BE2C (cell line): Measurements from ENCODE around the gene PCBP4.

ENCODE experiments used
- DNase-seq: peaks from one replicate; pipeline ENCODE4 v3.0.0-alpha.2; 2020
- H3K27me3 ChIP-seq: fragments of 250-450 bp; sonication (Bioruptor Pico); 2 replicates; pipeline ENCODE4 v1.5.1; 2020; ENCODE audit warnings: mild to moderate bottlenecking
- H3K36me3 ChIP-seq: fragments of 250-450 bp; sonication (Bioruptor Pico); 2 replicates; pipeline ENCODE4 v1.5.1; 2020; ENCODE audit warnings: mild to moderate bottlenecking
- H3K4me1 ChIP-seq: fragments of 250-450 bp; sonication (Bioruptor Pico); 2 replicates; pipeline ENCODE4 v1.5.1; 2020
- H3K4me3 ChIP-seq: 2 replicates; pipeline ENCODE4 v1.5.1; 2011; ENCODE audit warnings: low read depth, low read length
- H3K9me3 ChIP-seq: fragments of 250-450 bp; sonication (Bioruptor Pico); 2 replicates; pipeline ENCODE4 v1.5.1; 2020
- CTCF ChIP-seq: IDR thresholded peaks from 2 replicates; pipeline ENCODE4 v1.5.1; 2012; ENCODE audit warnings: mild to moderate bottlenecking, low read depth, low read length

The PCBP4 gene

GRCh38 chr3:51953445-51953844 is 13.8 kb downstream of the PCBP4 start:
- no peaks in the 10 kb centered on the region for H3K4me1 ChIP-seq
- no peak for TF ChIP-seq CTCF
- no peak for DNase-seq
- H3K27me3 ChIP-seq, result no peaks in the 10 kb centered on the region
- no peak overlapping the region for H3K4me3 ChIP-seq
- no peaks in the 10 kb centered on the region for H3K36me3 ChIP-seq
- H3K9me3 ChIP-seq, result no peaks in the 10 kb centered on the region

GRCh38 chr3:51950899-51951298 is 16.4 kb downstream of the PCBP4 start:
- no peaks in the 10 kb centered on the region for H3K9me3 ChIP-seq
- H3K36me3 ChIP-seq, result no peaks in the 10 kb centered on the region
- TF ChIP-seq CTCF, result no peak
- H3K4me3 ChIP-seq, result no peak overlapping the region
- DNase-seq, result no peak
- H3K4me1 ChIP-seq, result no peaks in the 10 kb centered on the region
- H3K27me3 ChIP-seq, result no peaks in the 10 kb centered on the region

- DNase-seq, result no peak
- Histone ChIP-seq H3K36me3 (no peaks in the 10 kb centered on the region), H3K27me3 (no peaks in the 10 kb centered on the region), H3K4me3 (no peak overlapping the region), H3K4me1 (no peaks in the 10 kb centered on the region), H3K9me3 (no peaks in the 10 kb centered on the region)
- TF ChIP-seq CTCF, result no peak
These were observed 18.1 kb downstream of the PCBP4 start for GRCh38 chr3:51949121-51949520.

DNA sequence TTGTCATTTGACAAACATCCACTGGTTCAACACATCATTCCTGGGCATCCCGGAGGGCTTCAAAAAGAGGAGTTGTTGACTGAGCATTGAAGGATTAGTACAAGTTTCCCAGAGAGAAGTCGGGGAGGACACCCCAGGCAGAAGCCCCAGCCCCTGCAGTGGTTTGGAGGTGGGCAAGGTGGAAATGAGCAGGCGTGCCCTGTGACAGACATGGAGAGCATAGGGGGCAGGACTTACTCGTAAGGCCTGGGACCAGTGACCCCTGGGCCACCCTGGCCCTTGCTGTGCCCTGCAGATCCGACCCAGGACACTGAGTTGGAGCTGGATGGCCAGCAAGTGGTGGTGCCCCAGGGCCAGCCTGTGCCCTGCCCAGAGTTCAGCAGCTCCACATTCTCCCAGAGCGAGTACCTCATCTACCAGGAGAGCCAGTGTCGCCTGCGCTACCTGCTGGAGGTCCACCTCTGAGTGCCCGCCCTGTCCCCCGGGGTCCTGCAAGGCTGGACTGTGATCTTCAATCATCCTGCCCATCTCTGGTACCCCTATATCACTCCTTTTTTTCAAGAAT is 19.2 kb downstream of the PCBP4 start:
- DNase-seq, result no peak
- TF ChIP-seq CTCF, result no peak

DNA sequence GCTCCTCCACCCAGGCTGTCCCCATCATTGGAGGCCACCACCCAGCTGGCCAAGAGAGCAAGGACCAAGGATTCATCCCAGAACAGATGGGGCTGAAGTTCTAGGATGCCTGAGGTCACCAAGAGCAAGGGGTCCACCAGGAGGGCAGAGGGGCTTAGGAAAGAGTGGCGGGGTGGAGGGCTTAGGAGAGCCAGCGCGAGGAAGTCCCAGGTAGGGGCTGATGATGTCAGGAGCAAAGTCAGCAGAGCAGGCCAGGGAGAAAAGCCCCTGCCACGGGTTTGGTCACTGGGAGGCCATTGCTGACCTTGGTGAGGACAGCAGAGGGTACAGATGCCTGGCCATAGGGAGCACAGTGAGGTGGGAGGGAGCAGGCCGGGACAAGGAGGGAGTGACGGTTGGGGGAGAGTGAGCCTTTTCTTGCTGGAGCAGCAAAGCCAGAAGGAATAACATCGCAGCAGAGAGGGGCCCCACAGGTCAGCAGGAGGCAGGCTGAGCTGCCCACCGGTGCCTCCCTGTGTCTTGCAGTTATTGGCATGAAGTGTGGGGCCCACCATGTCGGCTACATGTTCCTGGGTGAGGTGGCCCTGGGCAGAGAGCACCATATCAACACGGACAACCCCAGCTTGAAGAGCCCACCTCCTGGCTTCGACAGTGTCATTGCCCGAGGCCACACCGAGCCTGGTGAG is 19.9 kb downstream of the PCBP4 start:
- H3K27me3 ChIP-seq, result no peaks in the 10 kb centered on the region
- no peaks in the 10 kb centered on the region for H3K4me1 ChIP-seq
- no peak for TF ChIP-seq CTCF
- H3K4me3 ChIP-seq, result no peak overlapping the region
- no peaks in the 10 kb centered on the region for H3K9me3 ChIP-seq
- H3K36me3 ChIP-seq, result no peaks in the 10 kb centered on the region
- no peak for DNase-seq

More for the DNA sequence above, 19.2 kb downstream of the PCBP4 start:
- no peaks in the 10 kb centered on the region for H3K9me3 ChIP-seq
- no peaks in the 10 kb centered on the region for H3K27me3 ChIP-seq
- no peak overlapping the region for H3K4me3 ChIP-seq
- H3K4me1 ChIP-seq, result no peaks in the 10 kb centered on the region
- H3K36me3 ChIP-seq, result no peaks in the 10 kb centered on the region

- H3K9me3 ChIP-seq, result no peaks in the 10 kb centered on the region
These were observed 20.5 kb downstream of the PCBP4 start for GRCh38 chr3:51946796-51947195.

More at GRCh38 chr3:51946796-51947195, 20.5 kb downstream of the PCBP4 start:
- DNase-seq, result no peak
- no peaks in the 10 kb centered on the region for H3K4me1 ChIP-seq
- no peaks in the 10 kb centered on the region for H3K27me3 ChIP-seq
- H3K36me3 ChIP-seq, result no peaks in the 10 kb centered on the region
- TF ChIP-seq CTCF, result no peak
- H3K4me3 ChIP-seq, result no peak overlapping the region
